Ramos (cell line): ENCODE results near the gene PCDHGB3.
"Not testable (repeated sequence)": the region's sequence is repeated elsewhere in the genome, so short reads cannot be mapped to it uniquely, and the experiment has no call there.

ENCODE experiments used
- in situ Hi-C: fragments of 300-500 bp; cut with MboI; formaldehyde crosslinking; loops from one replicate; pipeline ENCODE4 v1.14.3; 2022; ENCODE audit warnings: low sequenced_read_pairs; ENCODE audit not compliant: unreplicated experiment

The PCDHGB3 gene

DNA sequence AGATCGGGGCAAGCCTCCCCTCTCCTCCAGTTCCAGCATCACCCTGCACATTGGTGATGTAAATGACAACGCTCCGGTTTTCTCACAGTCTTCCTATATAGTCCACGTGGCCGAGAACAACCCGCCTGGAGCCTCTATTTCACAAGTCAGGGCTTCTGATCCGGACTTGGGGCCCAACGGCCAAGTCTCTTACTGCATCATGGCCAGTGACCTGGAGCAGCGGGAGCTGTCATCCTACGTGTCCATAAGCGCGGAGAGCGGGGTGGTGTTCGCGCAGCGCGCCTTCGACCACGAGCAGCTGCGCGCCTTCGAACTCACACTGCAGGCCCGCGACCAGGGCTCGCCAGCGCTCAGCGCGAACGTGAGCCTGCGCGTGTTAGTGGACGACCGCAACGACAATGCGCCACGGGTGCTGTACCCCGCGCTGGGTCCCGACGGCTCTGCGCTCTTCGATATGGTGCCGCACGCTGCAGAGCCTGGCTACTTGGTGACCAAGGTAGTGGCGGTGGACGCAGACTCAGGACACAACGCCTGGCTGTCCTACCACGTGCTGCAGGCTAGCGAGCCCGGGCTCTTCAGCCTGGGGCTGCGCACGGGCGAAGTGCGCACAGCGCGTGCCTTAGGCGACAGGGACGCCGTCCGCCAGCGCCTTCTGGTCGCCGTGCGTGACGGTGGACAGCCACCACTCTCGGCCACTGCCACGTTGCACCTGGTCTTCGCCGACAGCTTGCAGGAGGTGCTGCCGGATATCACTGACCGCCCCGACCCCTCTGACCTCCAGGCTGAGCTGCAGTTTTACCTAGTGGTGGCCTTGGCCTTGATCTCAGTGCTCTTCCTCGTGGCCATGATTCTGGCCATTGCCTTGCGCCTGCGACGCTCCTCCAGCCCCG lies 19.4 kb downstream of the PCDHGB3 start:
- in situ Hi-C loops: no loop called here

DNA sequence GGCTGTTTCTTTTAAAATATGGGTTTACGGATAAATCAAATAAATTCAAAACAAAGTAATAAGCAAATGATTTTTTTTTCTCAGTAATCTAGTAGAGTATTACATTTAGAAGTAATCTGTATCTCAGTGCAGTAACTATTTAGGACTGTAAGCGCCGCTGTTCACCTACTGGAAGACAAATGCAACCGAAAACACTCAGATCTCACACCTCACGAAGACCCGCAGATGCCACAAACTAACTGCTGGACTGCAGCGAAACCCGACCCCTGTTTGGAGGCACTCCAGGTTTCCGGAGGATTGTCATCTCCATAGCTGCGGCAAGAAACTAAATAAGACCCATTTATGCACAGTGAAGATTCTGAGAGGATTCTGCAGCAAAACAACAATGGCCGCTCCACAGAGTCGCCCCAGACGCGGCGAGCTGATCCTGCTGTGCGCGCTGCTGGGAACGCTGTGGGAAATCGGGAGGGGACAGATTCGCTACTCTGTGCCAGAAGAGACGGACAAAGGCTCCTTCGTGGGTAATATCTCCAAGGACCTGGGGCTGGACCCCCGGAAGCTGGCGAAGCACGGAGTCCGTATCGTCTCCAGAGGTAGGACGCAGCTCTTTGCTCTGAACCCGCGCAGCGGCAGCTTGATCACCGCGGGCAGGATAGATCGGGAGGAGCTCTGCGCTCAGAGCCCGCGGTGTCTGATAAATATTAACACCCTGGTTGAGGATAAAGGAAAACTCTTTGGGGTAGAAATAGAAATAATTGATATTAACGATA lies 22.6 kb downstream of the PCDHGB3 start, which contains the start of gene PCDHGA8:
PCDHGA8 (plus strand) TSS at position 205 of the 770 bp plus-strand sequence; CDS start at position 386, 181 bp downstream.
- in situ Hi-C loops: no loop called here

DNA sequence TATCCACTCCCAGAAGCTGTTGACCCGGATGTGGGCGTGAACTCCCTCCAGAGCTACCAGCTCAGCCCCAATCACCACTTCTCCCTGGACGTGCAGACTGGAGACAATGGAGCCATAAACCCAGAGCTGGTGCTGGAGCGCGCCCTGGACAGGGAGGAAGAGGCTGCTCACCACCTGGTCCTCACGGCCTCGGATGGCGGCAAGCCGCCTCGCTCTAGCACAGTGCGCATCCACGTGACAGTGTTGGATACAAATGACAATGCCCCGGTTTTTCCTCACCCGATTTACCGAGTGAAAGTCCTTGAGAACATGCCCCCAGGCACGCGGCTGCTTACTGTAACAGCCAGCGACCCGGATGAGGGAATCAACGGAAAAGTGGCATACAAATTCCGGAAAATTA lies 23.2 kb downstream of the PCDHGB3 start:
- in situ Hi-C loops: no loop called here

DNA sequence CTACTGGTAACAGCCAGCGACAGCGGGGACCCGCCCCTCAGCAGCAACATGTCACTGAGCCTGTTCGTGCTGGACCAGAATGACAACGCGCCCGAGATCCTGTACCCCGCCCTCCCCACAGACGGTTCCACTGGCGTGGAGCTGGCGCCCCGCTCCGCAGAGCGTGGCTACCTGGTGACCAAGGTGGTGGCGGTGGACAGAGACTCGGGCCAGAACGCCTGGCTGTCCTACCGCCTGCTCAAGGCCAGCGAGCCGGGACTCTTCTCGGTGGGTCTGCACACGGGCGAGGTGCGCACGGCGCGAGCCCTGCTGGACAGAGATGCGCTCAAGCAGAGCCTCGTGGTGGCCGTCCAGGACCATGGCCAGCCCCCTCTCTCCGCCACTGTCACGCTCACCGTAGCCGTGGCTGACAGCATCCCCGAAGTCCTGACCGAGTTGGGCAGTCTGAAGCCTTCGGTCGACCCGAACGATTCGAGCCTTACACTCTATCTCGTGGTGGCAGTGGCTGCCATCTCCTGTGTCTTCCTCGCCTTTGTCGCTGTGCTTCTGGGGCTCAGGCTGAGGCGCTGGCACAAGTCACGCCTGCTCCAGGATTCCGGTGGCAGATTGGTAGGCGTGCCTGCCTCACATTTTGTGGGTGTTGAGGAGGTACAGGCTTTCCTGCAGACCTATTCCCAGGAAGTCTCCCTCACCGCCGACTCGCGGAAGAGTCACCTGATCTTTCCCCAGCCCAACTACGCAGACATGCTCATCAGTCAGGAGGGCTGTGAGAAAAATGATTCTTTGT lies 24.6 kb downstream of the PCDHGB3 start:
- in situ Hi-C loops: not testable (repeated sequence)

DNA sequence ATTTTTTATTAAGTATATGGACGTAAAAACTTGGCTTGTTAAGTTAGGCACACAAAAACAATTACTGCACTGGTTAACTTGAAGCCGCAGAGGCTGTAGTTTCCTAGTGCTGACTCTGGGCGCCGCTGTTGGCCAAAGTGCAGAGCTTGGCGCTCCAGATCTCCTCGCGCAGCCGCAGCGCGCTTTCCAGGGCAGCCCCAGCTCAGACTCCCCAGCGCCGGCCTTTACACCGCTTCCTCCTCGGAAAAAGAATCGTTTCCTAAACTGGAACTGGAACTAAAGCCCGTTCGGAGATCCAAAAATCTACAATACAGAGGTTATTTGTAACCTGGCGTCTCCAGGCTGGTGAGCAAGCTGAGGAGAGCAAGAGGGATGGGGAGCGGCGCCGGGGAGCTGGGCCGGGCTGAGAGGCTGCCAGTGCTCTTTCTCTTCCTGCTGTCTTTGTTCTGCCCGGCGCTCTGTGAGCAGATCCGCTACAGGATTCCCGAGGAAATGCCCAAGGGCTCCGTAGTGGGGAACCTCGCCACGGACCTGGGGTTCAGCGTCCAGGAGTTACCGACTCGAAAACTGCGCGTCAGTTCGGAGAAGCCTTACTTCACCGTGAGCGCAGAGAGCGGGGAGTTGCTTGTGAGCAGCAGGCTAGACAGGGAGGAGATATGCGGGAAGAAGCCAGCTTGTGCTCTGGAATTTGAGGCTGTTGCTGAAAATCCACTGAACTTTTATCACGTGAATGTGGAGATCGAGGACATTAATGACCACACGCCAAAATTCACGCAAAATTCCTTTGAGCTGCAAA lies 27.9 kb downstream of the PCDHGB3 start, which contains the start of gene PCDHGB5:
PCDHGB5 (plus strand) TSS at position 192 of the 796 bp plus-strand sequence; CDS start at position 373, 181 bp downstream.
- in situ Hi-C loops: not testable (repeated sequence)

DNA sequence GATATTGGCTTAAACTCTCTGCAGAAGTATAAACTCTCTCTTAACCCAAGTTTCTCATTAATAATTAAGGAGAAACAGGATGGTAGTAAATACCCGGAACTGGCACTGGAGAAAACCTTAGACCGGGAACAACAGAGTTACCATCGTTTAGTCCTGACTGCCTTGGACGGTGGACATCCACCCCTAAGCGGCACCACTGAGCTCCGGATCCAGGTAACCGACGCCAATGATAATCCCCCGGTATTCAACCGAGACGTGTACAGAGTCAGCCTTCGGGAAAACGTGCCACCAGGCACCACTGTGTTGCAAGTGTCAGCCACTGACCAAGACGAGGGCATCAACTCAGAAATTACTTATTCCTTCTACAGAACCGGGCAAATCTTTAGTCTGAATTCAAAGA lies 28.6 kb downstream of the PCDHGB3 start:
- in situ Hi-C loops: no loop called here

DNA sequence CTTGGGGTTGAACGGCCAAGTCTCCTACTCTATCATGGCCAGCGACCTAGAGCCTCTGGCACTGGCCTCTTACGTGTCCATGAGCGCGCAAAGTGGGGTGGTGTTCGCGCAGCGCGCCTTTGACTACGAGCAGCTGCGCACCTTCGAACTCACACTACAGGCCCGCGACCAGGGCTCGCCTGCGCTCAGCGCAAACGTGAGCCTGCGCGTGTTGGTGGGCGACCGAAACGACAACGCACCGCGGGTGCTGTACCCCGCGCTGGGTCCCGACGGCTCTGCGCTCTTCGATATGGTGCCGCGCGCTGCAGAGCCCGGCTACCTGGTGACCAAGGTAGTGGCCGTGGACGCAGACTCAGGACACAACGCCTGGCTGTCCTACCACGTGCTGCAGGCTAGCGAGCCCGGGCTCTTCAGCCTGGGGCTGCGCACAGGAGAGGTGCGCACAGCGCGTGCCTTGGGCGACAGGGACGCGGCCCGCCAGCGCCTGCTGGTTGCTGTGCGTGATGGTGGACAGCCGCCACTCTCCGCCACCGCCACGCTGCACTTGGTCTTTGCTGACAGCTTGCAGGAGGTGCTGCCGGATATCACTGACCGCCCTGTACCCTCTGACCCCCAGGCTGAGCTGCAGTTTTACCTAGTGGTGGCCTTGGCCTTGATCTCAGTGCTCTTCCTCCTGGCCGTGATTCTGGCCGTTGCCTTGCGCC lies 29.7 kb downstream of the PCDHGB3 start:
- in situ Hi-C loops: no loop called here

DNA sequence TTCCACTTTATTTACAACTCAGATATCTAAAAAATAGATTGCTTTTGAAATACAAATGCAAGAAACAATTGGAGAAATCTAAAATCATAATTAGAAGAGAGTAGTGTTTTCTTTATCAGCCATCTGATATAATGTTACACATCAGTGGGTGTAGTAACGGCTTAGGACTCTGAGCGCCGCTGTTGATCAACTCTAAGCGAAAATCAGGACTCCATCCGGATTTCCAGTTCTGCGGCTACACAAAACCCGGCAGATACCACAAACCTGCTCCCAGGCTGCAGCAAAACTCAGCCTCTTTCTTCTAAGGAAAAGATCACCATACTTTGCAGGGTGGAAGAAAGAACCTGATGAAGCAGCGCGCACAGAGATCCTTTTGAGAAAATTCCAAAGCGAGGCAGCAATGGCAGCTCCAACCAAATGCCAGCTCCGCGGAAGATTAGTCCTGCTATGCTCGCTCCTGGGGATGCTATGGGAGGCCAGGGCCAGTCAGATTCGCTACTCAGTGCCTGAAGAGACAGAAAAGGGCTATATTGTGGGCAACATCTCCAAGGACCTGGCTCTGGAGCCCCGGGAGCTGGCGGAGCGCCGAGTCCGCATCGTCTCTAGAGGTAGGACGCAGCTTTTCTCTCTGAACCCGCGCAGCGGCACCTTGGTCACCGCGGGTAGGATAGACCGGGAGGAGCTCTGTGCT lies 32.7 kb downstream of the PCDHGB3 start, which contains the start of gene PCDHGA9:
PCDHGA9 (plus strand) TSS at position 226 of the 691 bp plus-strand sequence; CDS start at position 401, 175 bp downstream.
- in situ Hi-C loops: no loop called here

DNA sequence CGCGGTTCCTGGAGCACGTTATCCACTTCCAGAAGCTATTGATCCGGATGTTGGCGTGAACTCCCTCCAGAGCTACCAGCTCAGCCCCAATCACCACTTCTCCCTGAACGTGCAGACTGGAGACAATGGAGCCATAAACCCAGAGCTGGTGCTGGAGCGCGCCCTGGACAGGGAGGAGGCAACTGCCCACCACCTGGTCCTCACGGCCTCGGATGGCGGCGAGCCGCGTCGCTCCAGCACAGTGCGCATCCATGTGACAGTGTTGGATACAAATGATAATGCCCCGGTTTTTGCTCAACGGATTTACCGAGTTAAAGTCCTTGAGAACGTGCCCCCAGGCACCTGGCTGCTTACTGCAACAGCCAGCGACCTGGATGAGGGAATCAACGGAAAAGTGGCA lies 33.3 kb downstream of the PCDHGB3 start:
- in situ Hi-C loops: no loop called here

DNA sequence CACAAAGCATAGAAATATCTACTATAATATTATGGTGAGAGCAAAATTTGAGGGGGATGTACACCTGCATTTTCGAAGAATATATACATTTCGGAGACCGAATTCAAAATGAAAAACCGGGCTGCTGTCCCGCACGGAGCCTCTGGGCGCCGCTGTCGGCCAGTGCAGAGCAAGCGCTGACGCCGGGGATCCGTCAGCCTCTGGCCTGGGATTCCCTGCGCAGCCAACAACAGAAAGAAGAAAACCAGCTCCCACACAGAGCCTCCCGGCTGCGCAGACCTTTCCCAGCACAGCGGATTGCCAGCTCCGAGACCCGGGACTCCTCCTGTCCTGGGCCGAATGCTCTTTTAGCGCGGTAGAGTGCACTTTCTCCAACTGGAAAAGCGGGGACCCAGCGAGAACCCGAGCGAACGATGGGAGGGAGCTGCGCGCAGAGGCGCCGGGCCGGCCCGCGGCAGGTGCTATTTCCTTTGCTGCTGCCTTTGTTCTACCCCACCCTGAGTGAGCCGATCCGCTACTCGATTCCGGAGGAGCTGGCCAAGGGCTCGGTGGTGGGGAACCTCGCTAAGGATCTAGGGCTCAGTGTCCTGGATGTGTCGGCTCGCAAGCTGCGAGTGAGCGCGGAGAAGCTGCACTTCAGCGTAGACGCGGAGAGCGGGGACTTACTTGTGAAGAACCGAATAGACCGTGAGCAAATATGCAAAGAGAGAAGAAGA lies 37.9 kb downstream of the PCDHGB3 start, which contains the start of gene PCDHGB6:
PCDHGB6 (plus strand) TSS at position 232 of the 716 bp plus-strand sequence; CDS start at position 414, 182 bp downstream.
- in situ Hi-C loops: not testable (repeated sequence)

DNA sequence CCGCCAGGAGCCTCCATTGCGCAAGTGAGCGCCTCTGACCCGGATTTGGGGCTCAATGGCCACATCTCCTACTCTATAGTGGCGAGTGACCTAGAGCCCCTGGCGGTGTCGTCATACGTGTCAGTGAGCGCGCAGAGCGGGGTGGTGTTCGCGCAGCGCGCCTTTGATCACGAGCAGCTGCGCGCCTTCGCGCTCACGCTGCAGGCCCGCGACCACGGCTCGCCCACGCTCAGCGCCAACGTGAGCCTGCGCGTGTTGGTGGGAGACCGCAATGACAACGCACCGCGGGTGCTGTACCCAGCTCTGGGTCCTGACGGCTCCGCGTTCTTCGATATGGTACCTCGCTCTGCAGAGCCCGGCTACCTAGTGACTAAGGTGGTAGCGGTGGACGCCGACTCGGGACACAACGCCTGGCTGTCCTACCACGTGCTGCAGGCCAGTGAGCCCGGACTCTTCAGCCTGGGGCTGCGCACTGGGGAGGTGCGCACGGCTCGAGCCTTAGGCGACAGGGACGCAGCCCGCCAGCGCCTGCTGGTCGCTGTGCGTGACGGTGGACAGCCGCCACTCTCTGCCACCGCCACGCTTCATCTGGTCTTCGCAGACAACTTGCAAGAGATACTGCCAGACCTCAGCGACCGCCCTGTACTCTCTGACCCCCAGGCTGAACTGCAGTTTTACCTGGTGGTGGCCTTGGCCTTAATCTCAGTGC lies 39.7 kb downstream of the PCDHGB3 start:
- in situ Hi-C loops: no loop called here

DNA sequence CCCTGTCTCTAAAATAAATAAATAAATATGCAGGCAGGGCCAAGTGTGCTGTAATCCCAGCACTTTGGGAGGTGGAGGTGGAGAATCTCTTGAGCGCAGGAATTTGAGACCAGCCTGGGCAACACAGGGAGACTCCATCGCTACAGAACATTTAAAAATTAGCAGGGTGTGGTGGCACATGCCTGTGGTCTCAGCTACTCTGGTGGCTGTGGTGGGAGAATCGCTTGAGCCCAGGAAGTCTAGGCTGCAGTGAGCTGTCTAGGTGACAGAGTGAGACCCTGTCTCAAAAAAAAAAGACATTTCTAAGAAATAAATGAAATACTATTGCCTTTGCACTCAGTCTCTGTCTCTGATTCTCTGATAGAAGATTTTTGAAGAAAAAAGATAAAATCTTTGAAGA lies 41.5 kb downstream of the PCDHGB3 start:
- in situ Hi-C loops: no loop called here

DNA sequence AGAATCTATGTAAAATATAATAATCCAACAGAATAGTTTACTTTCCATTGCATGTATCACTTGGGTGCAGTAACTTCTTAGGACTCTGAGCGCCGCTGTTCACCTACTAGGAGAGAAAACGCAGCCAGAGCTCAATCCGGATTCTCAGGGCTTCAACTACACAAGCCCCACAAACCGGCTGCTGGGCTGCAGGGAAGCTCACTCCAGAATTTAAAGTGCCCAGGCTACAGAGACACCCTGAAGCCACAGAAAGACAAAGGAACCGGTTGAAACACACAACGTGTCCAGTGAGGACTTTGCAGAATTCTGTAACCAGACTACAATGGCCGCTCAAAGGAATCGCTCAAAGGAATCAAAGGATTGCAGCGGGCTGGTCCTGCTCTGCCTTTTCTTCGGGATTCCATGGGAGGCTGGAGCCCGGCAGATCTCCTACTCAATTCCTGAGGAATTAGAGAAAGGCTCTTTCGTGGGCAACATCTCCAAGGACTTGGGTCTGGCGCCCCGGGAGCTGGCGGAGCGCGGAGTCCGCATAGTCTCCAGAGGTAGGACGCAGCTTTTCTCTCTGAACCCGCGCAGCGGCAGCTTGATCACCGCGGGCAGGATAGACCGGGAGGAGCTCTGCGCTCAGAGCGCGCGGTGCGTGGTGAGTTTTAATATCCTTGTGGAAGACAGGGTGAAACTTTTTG lies 43.0 kb downstream of the PCDHGB3 start, which contains the start of gene PCDHGA10:
PCDHGA10 (plus strand) TSS at position 134 of the 686 bp plus-strand sequence; CDS start at position 323, 189 bp downstream.
- in situ Hi-C loops: no loop called here

DNA sequence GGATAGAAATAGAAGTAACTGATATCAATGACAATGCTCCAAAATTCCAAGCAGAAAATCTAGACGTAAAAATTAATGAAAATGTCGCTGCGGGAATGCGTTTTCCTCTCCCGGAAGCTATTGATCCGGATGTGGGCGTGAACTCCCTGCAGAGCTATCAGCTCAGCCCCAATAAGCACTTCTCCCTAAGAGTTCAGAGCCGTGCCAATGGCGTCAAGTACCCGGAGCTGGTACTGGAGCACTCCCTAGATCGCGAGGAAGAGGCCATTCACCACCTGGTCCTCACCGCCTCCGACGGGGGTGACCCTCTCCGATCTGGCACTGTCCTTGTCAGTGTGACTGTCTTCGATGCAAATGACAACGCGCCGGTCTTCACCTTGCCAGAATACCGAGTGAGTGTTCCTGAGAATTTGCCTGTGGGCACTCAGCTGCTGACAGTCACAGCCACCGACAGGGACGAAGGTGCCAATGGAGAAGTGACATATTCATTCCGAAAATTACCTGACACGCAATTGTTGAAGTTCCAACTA lies 43.6 kb downstream of the PCDHGB3 start:
- in situ Hi-C loops: no loop called here

DNA sequence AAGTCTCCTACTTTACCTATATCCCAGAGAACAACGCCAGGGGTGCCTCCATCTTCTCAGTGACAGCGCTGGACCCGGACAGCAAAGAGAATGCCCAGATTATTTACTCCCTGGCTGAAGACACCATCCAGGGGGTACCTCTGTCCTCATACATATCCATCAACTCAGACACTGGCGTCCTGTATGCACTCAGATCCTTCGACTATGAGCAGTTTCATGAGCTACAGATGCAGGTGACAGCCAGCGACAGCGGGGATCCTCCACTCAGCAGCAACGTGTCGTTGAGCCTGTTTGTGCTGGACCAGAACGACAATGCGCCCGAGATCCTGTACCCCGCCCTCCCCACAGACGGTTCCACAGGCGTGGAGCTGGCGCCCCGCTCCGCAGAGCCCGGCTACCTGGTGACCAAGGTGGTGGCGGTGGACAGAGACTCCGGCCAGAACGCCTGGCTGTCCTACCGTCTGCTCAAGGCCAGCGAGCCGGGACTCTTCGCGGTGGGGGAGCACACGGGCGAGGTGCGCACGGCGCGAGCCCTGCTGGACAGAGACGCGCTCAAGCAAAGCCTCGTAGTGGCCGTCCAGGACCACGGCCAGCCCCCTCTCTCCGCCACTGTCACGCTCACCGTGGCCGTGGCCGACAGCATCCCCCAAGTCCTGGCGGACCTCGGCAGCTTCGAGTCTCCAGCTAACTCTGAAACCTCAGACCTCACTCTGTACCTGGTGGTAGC lies 44.7 kb downstream of the PCDHGB3 start:
- in situ Hi-C loops: not testable (repeated sequence)
